H1 (cell line): ENCODE measurements around the gene MTIF3. TPM values are rescaled to one million over a fixed set of nuclear protein-coding genes. Genes with fewer than 3 reads are reported as not detected.

Source experiments
- CTCF ChIA-PET: fragments of 300-600 bp; sonication (Branson Sonifier 250); formaldehyde crosslinking; loops from one replicate; lab custom pipeline; 2021; ENCODE audit not compliant: partially characterized antibody; lab: Charles Lee
- POLR2A ChIA-PET: fragments of 300-600 bp; sonication (Branson Sonifier 250); formaldehyde crosslinking; loops from one replicate; lab custom pipeline; 2021; ENCODE audit warnings: inconsistent platforms; ENCODE audit not compliant: partially characterized antibody; lab: Charles Lee
- DNase-seq, 2 experiments: peaks; one replicate each; pipeline versions ENCODE4 v3.0.0 to v3.0.0-alpha.2; 2010 to 2022; ENCODE audit warnings: low spot score in 2 of 2, low read depth in 1 of 2, mixed read lengths in 1 of 2
- FAIRE-seq: peaks from 2 replicates; lab custom pipeline; 2011; peaks lifted over from hg19 to GRCh38; lab: Jason Lieb, UNC
- H2AFZ ChIP-seq: 2 replicates; pipeline ENCODE4 v1.8.1; 2012; ENCODE audit warnings: low read length, inconsistent platforms
- H2AK5ac ChIP-seq: 2 replicates; pipeline ENCODE4 v1.6.1; 2013; ENCODE audit warnings: low read depth, low read length
- H2BK120ac ChIP-seq: replicated peaks from 2 replicates; pipeline ENCODE3; 2013; ENCODE audit warnings: low read depth, low read length, inconsistent platforms
- H2BK12ac ChIP-seq: 2 replicates; pipeline ENCODE4 v1.6.1; 2013; ENCODE audit warnings: low read depth, low read length
- H2BK15ac ChIP-seq: 2 replicates; pipeline ENCODE4 v1.6.1; 2013; ENCODE audit warnings: low read length
- H2BK20ac ChIP-seq: 2 replicates; pipeline ENCODE4 v1.6.1; 2013; ENCODE audit warnings: low read length
- H2BK5ac ChIP-seq: 2 replicates; pipeline ENCODE4 v1.6.1; 2013; ENCODE audit warnings: low read depth, low read length
- H3K14ac ChIP-seq: 2 replicates; pipeline ENCODE4 v1.6.1; 2013; ENCODE audit warnings: inconsistent platforms; ENCODE audit not compliant: insufficient read length
- H3K18ac ChIP-seq: 2 replicates; pipeline ENCODE4 v1.6.1; 2013; ENCODE audit warnings: low read length; ENCODE audit errors: extremely low read depth
- H3K23ac ChIP-seq: 2 replicates; pipeline ENCODE4 v1.6.1; 2013; ENCODE audit warnings: inconsistent platforms; ENCODE audit not compliant: insufficient read length
- H3K23me2 ChIP-seq: 2 replicates; pipeline ENCODE4 v1.6.1; 2013; ENCODE audit warnings: low read depth, low read length
- H3K27ac ChIP-seq: 2 replicates; pipeline ENCODE4 v1.6.1; 2011; ENCODE audit warnings: low read depth, low read length, inconsistent platforms
- H3K27me3 ChIP-seq, 4 experiments: replicated peaks in 1 of 4; 1 replicate in 1 of 4; 2 replicates in 3 of 4; pipeline versions ENCODE4 v1.6.1 to v1.8.1; 2011 to 2013; ENCODE audit warnings: low read length in 3 of 4, mild to moderate bottlenecking in 3 of 4, inconsistent platforms in 2 of 4, mixed read lengths in 2 of 4, moderate library complexity in 1 of 4; ENCODE audit not compliant: control insufficient read depth in 3 of 4, insufficient read depth in 3 of 4; ENCODE audit errors: extremely low read depth in 1 of 4
- H3K36me3 ChIP-seq, 4 experiments: 2 replicates each; pipeline versions ENCODE4 v1.6.1 to v1.8.1; 2011 to 2013; ENCODE audit warnings: mild to moderate bottlenecking in 4 of 4, low read length in 3 of 4, moderate library complexity in 2 of 4, control low read depth in 1 of 4, inconsistent platforms in 1 of 4; ENCODE audit not compliant: insufficient read depth in 4 of 4, control insufficient read depth in 2 of 4
- H3K4ac ChIP-seq: replicated peaks from 2 replicates; pipeline ENCODE3; 2013; ENCODE audit warnings: low read length, low read depth, mixed read lengths, inconsistent platforms; ENCODE audit not compliant: insufficient read length
- H3K4me1 ChIP-seq, 4 experiments: replicated peaks in 1 of 4; 1 replicate in 1 of 4; 2 replicates in 3 of 4; pipeline versions ENCODE4 v1.6.1 to v1.8.1; 2011 to 2013; ENCODE audit warnings: low read length in 3 of 4, inconsistent platforms in 2 of 4, mixed read lengths in 1 of 4; ENCODE audit not compliant: insufficient read depth in 4 of 4, control insufficient read depth in 3 of 4
- H3K4me2 ChIP-seq, 2 experiments: 2 replicates each; pipeline versions ENCODE4 v1.6.1 to v1.8.1; 2011 to 2013; ENCODE audit warnings: low read depth in 2 of 2, low read length in 2 of 2, control low read depth in 1 of 2, inconsistent platforms in 1 of 2, mild to moderate bottlenecking in 1 of 2; ENCODE audit not compliant: insufficient read depth in 1 of 2
- H3K4me3 ChIP-seq, 4 experiments: fragments of 200-600, 300-600 bp in 1 of 4; sonication (generic), shearing (Covaris generic), sonication (Bioruptor Twin) in 1 of 4; 2 replicates each; pipeline versions ENCODE4 v1.5.1 to v1.8.1; 2011 to 2016; ENCODE audit warnings: low read length in 4 of 4, low read depth in 3 of 4, control low read depth in 2 of 4, inconsistent platforms in 2 of 4, mild to moderate bottlenecking in 2 of 4, mixed read lengths in 1 of 4, moderate library complexity in 1 of 4; ENCODE audit not compliant: insufficient read depth in 2 of 4; ENCODE audit errors: extremely low read depth in 1 of 4
- H3K56ac ChIP-seq: replicated peaks from 2 replicates; pipeline ENCODE3; 2013; ENCODE audit warnings: low read depth, mild to moderate bottlenecking, mixed read lengths, low read length, inconsistent platforms; ENCODE audit not compliant: insufficient read length
- H3K79me1 ChIP-seq: 2 replicates; pipeline ENCODE4 v1.6.1; 2013; ENCODE audit warnings: low read depth, low read length, control low read depth
- H3K79me2 ChIP-seq, 2 experiments: 2 replicates each; pipeline versions ENCODE4 v1.6.1 to v1.8.1; 2012 to 2013; ENCODE audit warnings: low read length in 2 of 2, mild to moderate bottlenecking in 2 of 2, inconsistent platforms in 1 of 2; ENCODE audit not compliant: insufficient read depth in 2 of 2, control insufficient read depth in 1 of 2
- H3K9ac ChIP-seq, 4 experiments: replicated peaks in 1 of 4; 1 replicate in 1 of 4; 2 replicates in 3 of 4; pipeline versions ENCODE4 v1.6.1 to v1.8.1; 2011 to 2013; ENCODE audit warnings: low read depth in 3 of 4, low read length in 3 of 4, control low read depth in 2 of 4, mild to moderate bottlenecking in 2 of 4, moderate library complexity in 2 of 4, inconsistent platforms in 1 of 4; ENCODE audit errors: extremely low read depth in 1 of 4
- H3K9me3 ChIP-seq, 2 experiments: 2 replicates each; pipeline versions ENCODE4 v1.6.1 to v1.8.1; 2012 to 2013; ENCODE audit warnings: mild to moderate bottlenecking in 2 of 2, moderate library complexity in 2 of 2, control low read depth in 1 of 2, inconsistent platforms in 1 of 2, low read depth in 1 of 2, low read length in 1 of 2, mixed read lengths in 1 of 2; ENCODE audit not compliant: insufficient read depth in 2 of 2
- H4K20me1 ChIP-seq, 2 experiments: replicated peaks in 1 of 2; 2 replicates each; pipeline versions ENCODE3 to v1.8.1; 2011 to 2013; ENCODE audit warnings: inconsistent platforms in 2 of 2, low read length in 2 of 2, mild to moderate bottlenecking in 1 of 2; ENCODE audit not compliant: insufficient read depth in 2 of 2, control insufficient read depth in 1 of 2
- H4K5ac ChIP-seq: 2 replicates; pipeline ENCODE4 v1.6.1; 2013; ENCODE audit warnings: low read length, low read depth, mixed read lengths, inconsistent platforms; ENCODE audit not compliant: insufficient read length
- H4K8ac ChIP-seq: 2 replicates; pipeline ENCODE4 v1.8.0; 2013; ENCODE audit warnings: mild to moderate bottlenecking, moderate library complexity, low read length, inconsistent platforms; ENCODE audit not compliant: insufficient read depth; ENCODE audit errors: extremely low read depth
- H4K91ac ChIP-seq: replicated peaks from 2 replicates; pipeline ENCODE3; 2013; ENCODE audit warnings: low read length, mixed read lengths, inconsistent platforms; ENCODE audit not compliant: insufficient read length
- EGR1 ChIP-seq: IDR thresholded peaks from 2 replicates; pipeline ENCODE4 v1.6.1; 2011; ENCODE audit warnings: low read depth, low read length, borderline replicate concordance
- EZH2 ChIP-seq: fragments of 200-600 bp; sonication (generic); IDR thresholded peaks from 2 replicates; pipeline ENCODE4 v1.7.1; 2012; ENCODE audit warnings: low read depth, mild to moderate bottlenecking, moderate library complexity, low read length, inconsistent platforms; ENCODE audit not compliant: severe bottlenecking
- GTF2F1 ChIP-seq: IDR thresholded peaks from 2 replicates; pipeline ENCODE4 v1.6.1; 2012; ENCODE audit warnings: low read depth, low read length, improper control_type of control experiment, borderline replicate concordance
- MAX ChIP-seq: IDR thresholded peaks from 2 replicates; pipeline ENCODE4 v1.6.1; 2012; ENCODE audit warnings: inconsistent platforms
- RXRA ChIP-seq: IDR thresholded peaks from 2 replicates; pipeline ENCODE4 v1.6.1; 2011; ENCODE audit warnings: low read depth, mild to moderate bottlenecking, low read length, moderate library complexity; ENCODE audit not compliant: insufficient read depth
- SP2 ChIP-seq: IDR thresholded peaks from 2 replicates; pipeline ENCODE4 v1.6.1; 2012; ENCODE audit warnings: mild to moderate bottlenecking, low read length, inconsistent platforms
- TCF12 ChIP-seq: IDR thresholded peaks from 2 replicates; pipeline ENCODE4 v1.6.1; 2011; ENCODE audit warnings: low read depth, mild to moderate bottlenecking, low read length
- WGBS, 2 experiments: shearing (Covaris generic) in 1 of 2; methylation state at CpG; one replicate each; pipeline versions ENCODE4 v1.1.6 to v1.1.7; 2013 to 2015; ENCODE audit warnings: low lambda C conversion rate in 2 of 2, mixed read lengths in 2 of 2, inconsistent platforms in 1 of 2, low coverage in 1 of 2, missing lambda C conversion rate in 1 of 2; ENCODE audit not compliant: insufficient replicate concordance in 2 of 2, insufficient coverage in 1 of 2, insufficient read length in 1 of 2; ENCODE audit errors: extremely low coverage in 1 of 2, missing lambda C conversion rate in 1 of 2; 5-methylcytosine and 5-hydroxymethylcytosine counted together
- polyA plus RNA-seq, 7 experiments: library from polyadenylated mRNA; depleted of rRNA in 3 of 7; stranded (reverse) in 5 of 7; unstranded in 2 of 7; fragments of >200 nt in 5 of 7; fragments of 200-250 nt in 2 of 7; gene quantifications; 1 replicate in 5 of 7; 2 replicates in 1 of 7; 4 replicates in 1 of 7; pipeline versions ENCODE4 v1.2.1 to v1.2.3, GENCODE V29; 2011 to 2013; ENCODE audit warnings: missing spikeins in 2 of 7, mixed read lengths in 2 of 7
- total RNA-seq: library from RNA; stranded (reverse); fragmentation: NEBNext Ultra II Directional; extraction: Animal tissue kit (Norgen Biotek cat#: 25700); gene quantifications from 2 replicates; pipeline ENCODE4 v1.2.1, GENCODE V29; 2021
- TF ChIP-seq, protein P1 (sequence below): IDR thresholded peaks from 2 replicates; pipeline ENCODE4 v1.6.1; 2012; ENCODE audit warnings: inconsistent platforms
- TF ChIP-seq, protein P2 (sequence below): IDR thresholded peaks from 2 replicates; pipeline ENCODE4 v1.6.1; 2011; ENCODE audit warnings: low read depth, mild to moderate bottlenecking, low read length; ENCODE audit not compliant: insufficient read depth

MTIF3 gene
- total and polyA plus RNA-seq, 2 of the 8 experiments (the other 6 are each of a cell fraction or from before 2014, with no cell fraction given): 29.4 to 36.4 TPM

GRCh38 chr13:27470075-27470820 is 19.9 kb upstream of the MTIF3 start:
- H3K4me2 ChIP-seq: no peak overlapping the region
- H3K23me2 ChIP-seq: no peaks in the 10 kb centered on the region
- no peaks in the 10 kb centered on the region for H3K36me3 ChIP-seq
- no peak overlapping the region for H3K4me3 ChIP-seq
- H2BK120ac ChIP-seq: no peak overlapping the region
- no peak overlapping the region for H3K23ac ChIP-seq
- ChIA-PET POLR2A (no interaction called here), CTCF (no interaction called here)
- no peaks in the 10 kb centered on the region for H3K79me1 ChIP-seq
- H2AK5ac ChIP-seq: no peak overlapping the region
- no peak for DNase-seq
- H4K8ac ChIP-seq: no peak overlapping the region
- H3K18ac ChIP-seq: no peak overlapping the region
- no peak overlapping the region for H3K27ac ChIP-seq
- no peak overlapping the region for H3K9ac ChIP-seq
- H2AFZ ChIP-seq: no peak overlapping the region
- no peak overlapping the region for H3K14ac ChIP-seq
- no peak overlapping the region for H3K56ac ChIP-seq
- no peak for FAIRE-seq
- H4K91ac ChIP-seq: no peak overlapping the region
- no peak overlapping the region for H2BK20ac ChIP-seq
- no peak overlapping the region for H4K5ac ChIP-seq
- no peaks in the 10 kb centered on the region for H3K79me2 ChIP-seq
- H3K9me3 ChIP-seq: no peaks in the 10 kb centered on the region
- H2BK15ac ChIP-seq: no peak overlapping the region
- no peak overlapping the region for H3K4ac ChIP-seq
- 89% methylated on average over 5 of the region's 5 CpGs; no CpG with 5 or more reads in 1 of the 2 experiments for WGBS, 2 experiments
- H3K4me1 ChIP-seq: no peaks in the 10 kb centered on the region
- no peak for TF ChIP-seq SP2
- TF ChIP-seq MAX: no peak
- TF ChIP-seq, protein P1, sequence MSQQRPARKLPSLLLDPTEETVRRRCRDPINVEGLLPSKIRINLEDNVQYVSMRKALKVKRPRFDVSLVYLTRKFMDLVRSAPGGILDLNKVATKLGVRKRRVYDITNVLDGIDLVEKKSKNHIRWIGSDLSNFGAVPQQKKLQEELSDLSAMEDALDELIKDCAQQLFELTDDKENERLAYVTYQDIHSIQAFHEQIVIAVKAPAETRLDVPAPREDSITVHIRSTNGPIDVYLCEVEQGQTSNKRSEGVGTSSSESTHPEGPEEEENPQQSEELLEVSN: no peak
- TF ChIP-seq RXRA: no peak
- no peak for TF ChIP-seq EZH2
- TF ChIP-seq GTF2F1: no peak
- TF ChIP-seq TCF12: no peak
- no peak for TF ChIP-seq EGR1
- TF ChIP-seq, protein P2, sequence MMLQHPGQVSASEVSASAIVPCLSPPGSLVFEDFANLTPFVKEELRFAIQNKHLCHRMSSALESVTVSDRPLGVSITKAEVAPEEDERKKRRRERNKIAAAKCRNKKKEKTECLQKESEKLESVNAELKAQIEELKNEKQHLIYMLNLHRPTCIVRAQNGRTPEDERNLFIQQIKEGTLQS: no peak
- H3K27me3 ChIP-seq: no peaks in the 10 kb centered on the region
- H2BK5ac ChIP-seq: no peak overlapping the region
- no peaks in the 10 kb centered on the region for H4K20me1 ChIP-seq
- H2BK12ac ChIP-seq: no peak overlapping the region
